NT2/D1 (cell line): ENCODE data around the gene DAO.

Experiments
- YY1 ChIP-seq: IDR thresholded peaks from 2 replicates; pipeline ENCODE4 v1.6.1; 2011; ENCODE audit not compliant: insufficient read length, insufficient read depth
- ZNF274 ChIP-seq: IDR thresholded peaks from 2 replicates; pipeline ENCODE4 v1.6.1; 2011; ENCODE audit warnings: mild to moderate bottlenecking, low read depth, low read length

GRCh38 chr12:108914121-108914531, 34.2 kb downstream of the DAO start:
- TF ChIP-seq YY1 (no peak), ZNF274 (no peak)
